ENCODE results near the gene NPPC.
"Not testable (repeated sequence)": the region's sequence is repeated elsewhere in the genome, so short reads cannot be mapped to it uniquely, and the experiment has no call there.

Gene NPPC

GRCh38 chr2:231926180-231926741 is at the start of gene NPPC:
NPPC (minus strand) TSS chr2:231926396; CDS start chr2:231926249, 147 bp downstream.
- peak; percentile 59 for DNase-seq

GRCh38 chr2:231975001-231975400 is 48.8 kb upstream of the NPPC start:
- DNase-seq = no peak

GRCh38 chr2:231970461-231970860 is 44.3 kb upstream of the NPPC start:
- DNase-seq = no peak

- DNase-seq = no peak
Measured at GRCh38 chr2:231968820-231969219, 42.6 kb upstream of the NPPC start.

GRCh38 chr2:231966886-231967285 is 40.7 kb upstream of the NPPC start:
- DNase-seq = no peak

- no peak for DNase-seq
Measured at GRCh38 chr2:231965102-231965501, 38.9 kb upstream of the NPPC start.

- DNase-seq = peak; percentile 59
Measured at GRCh38 chr2:231961349-231962166, 35.4 kb upstream of the NPPC start, which contains the start of gene DIS3L2. DIS3L2 (plus strand) TSS chr2:231961713; CDS start chr2:232014928, 53,215 bp downstream.

GRCh38 chr2:231960810-231961348 is 34.7 kb upstream of the NPPC start:
- DNase-seq = no peak

- DNase-seq = no peak
Measured at GRCh38 chr2:231957913-231958763, 31.9 kb upstream of the NPPC start.

GRCh38 chr2:231955758-231956472 is 29.7 kb upstream of the NPPC start:
- no peak for DNase-seq

- DNase-seq = no peak
Measured at GRCh38 chr2:231951452-231952035, 25.3 kb upstream of the NPPC start.

- DNase-seq = no peak
Measured at GRCh38 chr2:231947694-231948093, 21.5 kb upstream of the NPPC start.

- DNase-seq = not testable (repeated sequence)
Measured at GRCh38 chr2:231947112-231947511, 20.9 kb upstream of the NPPC start.

- DNase-seq = no peak
Measured at GRCh38 chr2:231946241-231946814, 20.1 kb upstream of the NPPC start.

GRCh38 chr2:231942180-231942579 is 16.0 kb upstream of the NPPC start:
- no peak for DNase-seq

- DNase-seq = no peak
Measured at GRCh38 chr2:231941673-231942072, 15.5 kb upstream of the NPPC start.

- no peak for DNase-seq
Measured at GRCh38 chr2:231940795-231941194, 14.6 kb upstream of the NPPC start.

GRCh38 chr2:231939022-231939421 is 12.8 kb upstream of the NPPC start:
- no peak for DNase-seq

- DNase-seq = no peak
Measured at GRCh38 chr2:231937057-231937456, 10.9 kb upstream of the NPPC start.

- DNase-seq = no peak
Measured at GRCh38 chr2:231936491-231936890, 10.3 kb upstream of the NPPC start.

- no peak for DNase-seq
Measured at GRCh38 chr2:231935815-231936214, 9.6 kb upstream of the NPPC start.

- no peak for DNase-seq
Measured at GRCh38 chr2:231935207-231935524, 9.0 kb upstream of the NPPC start.

Measured in DMS 273 treated with DMSO at 0.1 percent for 48 hours (cell line).